Activated CD4-positive, alpha-beta T cell treated with anti-CD3 and anti-CD28 coated beads for 36 hours (primary cell): ENCODE results near the gene HSPA12B. TPM values are rescaled to one million over a fixed set of nuclear protein-coding genes. Genes with fewer than 3 reads are reported as not detected.
A peak's percentile ranks its signal among the peaks of the same experiment; 100 is the strongest.

Source experiments
- ATAC-seq: fragments of 200-7000 bp; cut with Tn5 transposase; one replicate; pipeline ENCODE4 v1.10.0; 2021; ENCODE audit warnings: mild to moderate bottlenecking, moderate library complexity
- CTCF ChIA-PET: fragments of 350-600 bp; sonication (Branson Sonifier 250); formaldehyde crosslinking; loops from one replicate; lab custom pipeline; 2021; ENCODE audit warnings: antibody characterized with exemption; lab: Charles Lee
- POLR2A ChIA-PET: fragments of 350-600 bp; sonication (Branson Sonifier 250); formaldehyde crosslinking; loops from one replicate; lab custom pipeline; 2021; ENCODE audit warnings: antibody characterized with exemption, inconsistent platforms; lab: Charles Lee
- DNase-seq: peaks from one replicate; pipeline ENCODE4 v3.0.0-alpha.2; 2020
- H3K27ac Mint-ChIP-seq: one replicate; pipeline ENCODE4 v1.8.0; 2021; ENCODE audit warnings: mixed read lengths
- H3K27me3 Mint-ChIP-seq: one replicate; pipeline ENCODE4 v1.8.0; 2021; ENCODE audit warnings: mixed read lengths
- H3K36me3 Mint-ChIP-seq: one replicate; pipeline ENCODE4 v1.8.0; 2021; ENCODE audit warnings: low read depth, mixed read lengths
- H3K4me1 Mint-ChIP-seq: one replicate; pipeline ENCODE4 v1.8.0; 2021; ENCODE audit warnings: mixed read lengths
- H3K4me3 Mint-ChIP-seq: one replicate; pipeline ENCODE4 v1.8.0; 2021; ENCODE audit warnings: mild to moderate bottlenecking, moderate library complexity, mixed read lengths
- H3K9me3 Mint-ChIP-seq: one replicate; pipeline ENCODE4 v1.8.0; 2021; ENCODE audit warnings: low read depth, mixed read lengths
- intact Hi-C, 2 experiments: fragments of 100-400 bp; cut with DNase I in 1 of 2; cut with micrococcal nuclease in 1 of 2; formaldehyde crosslinking; loops; one replicate each; pipeline versions ENCODE4 v1.14.2 to v1.15.1; 2022 to 2024; cut with DNase I, micrococcal nuclease
- total RNA-seq, 2 experiments: library from RNA; stranded (reverse); gene quantifications; one replicate each; pipeline ENCODE4 v1.2.3, GENCODE V29; 2021

The HSPA12B gene
- total RNA-seq, 2 experiments from 2014 or later = not detected

GRCh38 chr20:3740615-3741301 is 8.3 kb downstream of the HSPA12B start:
- DNase-seq = no peak
- intact Hi-C loops = no loop called here
- peaks cover 10% of the 10 kb centered on the region for H3K4me1 Mint-ChIP-seq
- no peaks in the 10 kb centered on the region for H3K27me3 Mint-ChIP-seq
- POLR2A ChIA-PET = interaction anchor here (0.6 kb wide), 1 partner anchor 10 kb away, joined by 4 read pairs; no protein-coding TSS in a partner anchor
- CTCF ChIA-PET = interaction anchor here (0.8 to 1.2 kb wide), 4 partner anchors 9 to 730 kb away, joined by 4 to 5 read pairs (median 4); no protein-coding TSS in a partner anchor
- no peaks in the 10 kb centered on the region for H3K36me3 Mint-ChIP-seq
- no peaks in the 10 kb centered on the region for H3K9me3 Mint-ChIP-seq
- no peak overlapping the region for H3K4me3 Mint-ChIP-seq
- H3K27ac Mint-ChIP-seq = no peak overlapping the region
- ATAC-seq = no peak

- POLR2A ChIA-PET = interaction anchor here (0.6 to 1.2 kb wide), 3 partner anchors 9 to 35 kb away, joined by 4 to 5 read pairs (median 5); no protein-coding TSS in a partner anchor
- no peaks in the 10 kb centered on the region for H3K36me3 Mint-ChIP-seq
- H3K4me1 Mint-ChIP-seq = peaks cover 10% of the 10 kb centered on the region
- H3K27ac Mint-ChIP-seq = no peak overlapping the region
- CTCF ChIA-PET = interaction anchor here (0.8 to 1.2 kb wide), 3 partner anchors 20 to 728 kb away, joined by 3 to 4 read pairs (median 4); no protein-coding TSS in a partner anchor
- intact Hi-C loops = no loop called here
- H3K9me3 Mint-ChIP-seq = no peaks in the 10 kb centered on the region
- DNase-seq (no peak), ATAC-seq (no peak)
- H3K27me3 Mint-ChIP-seq = no peaks in the 10 kb centered on the region
- no peak overlapping the region for H3K4me3 Mint-ChIP-seq
Measured at GRCh38 chr20:3741836-3742458, 9.5 kb downstream of the HSPA12B start.

GRCh38 chr20:3743251-3743650 is 10.8 kb downstream of the HSPA12B start:
- ChIA-PET POLR2A (interaction anchor here (1.2 kb wide), 1 partner anchor 34 kb away, joined by 5 read pairs; no protein-coding TSS in a partner anchor), CTCF (interaction anchor here (0.7 to 1.1 kb wide), 2 partner anchors 12 to 56 kb away, joined by 3 read pairs; no protein-coding TSS in a partner anchor)
- Mint-ChIP-seq H3K36me3 (no peaks in the 10 kb centered on the region), H3K27ac (no peak overlapping the region), H3K4me1 (peaks cover 10% of the 10 kb centered on the region), H3K9me3 (no peaks in the 10 kb centered on the region), H3K27me3 (no peaks in the 10 kb centered on the region), H3K4me3 (no peak overlapping the region)
- DNase-seq (no peak), ATAC-seq (no peak)
- intact Hi-C loops = no loop called here

DNA sequence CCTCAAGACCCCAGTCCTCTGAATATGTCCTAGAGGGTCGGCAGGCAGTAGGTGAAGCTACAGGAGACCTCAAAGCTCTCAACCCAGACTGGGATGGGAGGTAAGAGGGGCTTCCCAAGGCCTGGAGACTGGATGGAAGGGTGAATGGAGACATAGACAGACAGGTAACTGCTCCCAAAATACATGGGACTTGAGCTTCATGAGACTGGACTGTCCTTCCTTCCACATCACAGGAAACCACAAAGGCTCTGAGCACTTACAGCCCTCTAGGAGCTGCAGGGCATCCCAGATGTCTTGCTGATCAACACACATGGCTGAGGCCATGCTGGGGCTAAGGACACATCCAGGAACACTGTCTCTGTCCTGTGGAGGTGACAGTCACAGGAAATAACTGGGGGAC is 11.6 kb downstream of the HSPA12B start:
- Mint-ChIP-seq H3K4me3 (no peak overlapping the region), H3K27me3 (no peaks in the 10 kb centered on the region), H3K9me3 (no peaks in the 10 kb centered on the region), H3K4me1 (peaks cover 10% of the 10 kb centered on the region), H3K27ac (no peak overlapping the region), H3K36me3 (no peaks in the 10 kb centered on the region)
- no peak for DNase-seq
- intact Hi-C loops = no loop called here
- ATAC-seq = no peak
- ChIA-PET CTCF (interaction anchor here (1.1 kb wide), 1 partner anchor 11 kb away, joined by 3 read pairs; no protein-coding TSS in a partner anchor), POLR2A (no interaction called here)

DNA sequence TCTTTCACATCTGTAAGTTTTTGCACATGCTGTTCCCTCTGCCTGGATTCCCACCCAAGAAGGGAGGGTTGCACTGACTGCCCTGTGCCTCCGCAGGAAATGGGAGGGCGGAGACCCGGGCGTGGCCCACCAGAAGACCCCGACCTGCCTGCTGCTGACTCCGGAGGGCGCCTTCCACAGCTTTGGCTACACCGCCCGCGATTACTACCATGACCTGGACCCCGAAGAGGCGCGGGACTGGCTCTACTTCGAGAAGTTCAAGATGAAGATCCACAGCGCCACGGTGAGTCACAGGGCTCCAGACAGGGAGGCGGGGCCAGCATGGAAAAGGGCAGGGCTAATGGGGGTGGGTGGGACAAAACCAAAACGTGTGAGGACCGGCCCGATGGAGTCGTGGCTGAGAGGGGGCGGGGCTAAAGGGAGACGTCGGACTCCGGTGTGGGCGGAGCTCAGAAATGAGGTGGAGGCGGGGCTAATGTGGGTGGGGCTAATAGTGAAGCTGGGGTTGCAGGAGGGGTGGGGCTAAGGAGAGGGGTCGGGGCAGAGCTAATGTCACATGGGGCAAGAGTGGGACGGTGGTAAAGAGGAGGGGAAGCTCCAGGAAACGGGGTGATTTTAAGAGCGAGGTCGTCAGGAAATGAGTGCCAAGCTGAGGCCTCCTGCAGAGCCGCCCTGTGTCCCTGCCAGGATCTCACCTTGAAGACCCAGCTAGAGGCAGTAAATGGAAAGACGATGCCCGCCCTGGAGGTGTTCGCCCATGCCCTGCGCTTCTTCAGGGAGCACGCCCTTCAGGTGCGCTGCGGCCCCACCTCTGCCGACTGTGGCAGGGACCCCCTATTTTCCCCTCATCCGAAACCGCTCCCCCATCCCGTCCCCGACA is 12.6 kb downstream of the HSPA12B start:
- POLR2A ChIA-PET = no interaction called here
- peak; percentile 89 for DNase-seq
- Mint-ChIP-seq H3K4me1 (peaks cover 10% of the 10 kb centered on the region), H3K36me3 (no peaks in the 10 kb centered on the region), H3K4me3 (peak overlapping the region; percentile 46), H3K27ac (no peak overlapping the region), H3K27me3 (no peaks in the 10 kb centered on the region), H3K9me3 (no peaks in the 10 kb centered on the region)
- intact Hi-C loops = no loop called here
- CTCF ChIA-PET = interaction anchor here (0.5 to 1.0 kb wide), 9 partner anchors 9 to 85 kb away, joined by 3 to 4 read pairs (median 3); partner anchors contain the start of gene SIGLEC1
- ATAC-seq = peak; percentile 90

- Mint-ChIP-seq H3K27ac (no peak overlapping the region), H3K9me3 (no peaks in the 10 kb centered on the region), H3K4me1 (peaks cover 10% of the 10 kb centered on the region), H3K4me3 (no peak overlapping the region), H3K36me3 (no peaks in the 10 kb centered on the region), H3K27me3 (peaks cover under 1% of the 10 kb centered on the region)
- intact Hi-C loops = no loop called here
- POLR2A ChIA-PET = no interaction called here
- no peak for DNase-seq
- CTCF ChIA-PET = interaction anchor here (0.5 to 1.0 kb wide), 6 partner anchors 8 to 85 kb away, joined by 3 to 4 read pairs (median 3); partner anchors contain the start of gene SIGLEC1
- ATAC-seq = no peak
Measured at GRCh38 chr20:3745686-3746173, 13.2 kb downstream of the HSPA12B start.

GRCh38 chr20:3747471-3747870 is 15.0 kb downstream of the HSPA12B start:
- intact Hi-C loops = no loop called here
- no peaks in the 10 kb centered on the region for H3K9me3 Mint-ChIP-seq
- H3K27me3 Mint-ChIP-seq = peaks cover 3% of the 10 kb centered on the region
- ChIA-PET CTCF (interaction anchor here (1.0 to 1.6 kb wide), 3 partner anchors 19 to 70 kb away, joined by 3 to 6 read pairs (median 6); no protein-coding TSS in a partner anchor), POLR2A (no interaction called here)
- ATAC-seq = no peak
- peaks cover 14% of the 10 kb centered on the region for H3K4me1 Mint-ChIP-seq
- H3K36me3 Mint-ChIP-seq = no peaks in the 10 kb centered on the region
- DNase-seq = no peak
- no peak overlapping the region for H3K4me3 Mint-ChIP-seq
- H3K27ac Mint-ChIP-seq = no peak overlapping the region

DNA sequence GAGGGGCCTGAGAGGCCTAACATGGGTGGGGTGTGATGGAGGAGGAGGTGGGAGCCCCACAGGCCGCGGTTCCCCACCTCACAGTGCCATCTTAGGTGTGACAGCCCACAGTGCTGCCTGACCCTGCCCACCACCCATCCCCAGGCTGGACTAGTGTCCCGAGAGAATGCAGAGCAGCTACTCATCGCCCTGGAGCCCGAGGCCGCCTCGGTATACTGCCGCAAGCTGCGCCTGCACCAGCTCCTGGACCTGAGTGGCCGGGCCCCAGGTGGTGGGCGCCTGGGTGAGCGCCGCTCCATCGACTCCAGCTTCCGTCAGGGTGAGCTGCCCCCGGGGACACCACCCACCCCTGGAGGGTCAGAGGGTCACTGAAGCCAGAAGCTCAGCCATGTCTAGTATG is 15.6 kb downstream of the HSPA12B start:
- Mint-ChIP-seq H3K27me3 (peaks cover 3% of the 10 kb centered on the region), H3K36me3 (no peaks in the 10 kb centered on the region), H3K9me3 (no peaks in the 10 kb centered on the region), H3K4me3 (no peak overlapping the region), H3K4me1 (peaks cover 16% of the 10 kb centered on the region), H3K27ac (no peak overlapping the region)
- ChIA-PET POLR2A (interaction anchor here (0.7 to 1.1 kb wide), 2 partner anchors 19 to 35 kb away, joined by 3 read pairs; partner anchors contain the start of gene ADISSP), CTCF (interaction anchor here (1.0 to 1.6 kb wide), 4 partner anchors 18 to 97 kb away, joined by 3 to 6 read pairs (median 4); no protein-coding TSS in a partner anchor)
- intact Hi-C loops = no loop called here
- DNase-seq (no peak), ATAC-seq (no peak)

DNA sequence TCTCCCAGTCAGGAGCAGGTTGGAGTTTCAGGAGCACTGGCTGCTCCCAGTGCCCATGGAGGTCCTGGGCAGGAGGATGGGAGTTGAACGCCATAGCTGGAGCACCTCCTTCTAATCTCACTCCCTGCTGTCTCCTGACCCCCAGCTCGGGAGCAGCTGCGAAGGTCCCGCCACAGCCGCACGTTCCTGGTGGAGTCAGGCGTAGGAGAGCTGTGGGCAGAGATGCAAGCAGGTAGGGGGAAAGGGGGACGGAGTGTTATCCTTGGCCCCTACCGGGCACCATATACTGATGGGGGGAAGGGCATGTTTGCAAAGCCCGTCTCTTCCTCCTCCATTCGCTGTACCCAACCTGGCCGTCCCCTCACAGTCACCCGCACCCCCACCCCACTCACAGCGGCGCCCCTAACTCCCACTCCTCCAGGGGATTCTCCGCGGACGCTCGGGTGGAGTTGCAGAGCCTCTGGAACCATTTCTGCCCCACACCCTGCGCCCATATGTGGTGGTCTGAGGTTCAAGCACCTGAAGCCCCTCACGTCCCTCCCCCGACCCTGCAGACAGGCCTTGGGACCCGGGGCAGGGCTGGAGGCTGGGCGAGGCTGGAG is 16.7 kb downstream of the HSPA12B start:
- DNase-seq = no peak
- Mint-ChIP-seq H3K27ac (no peak overlapping the region), H3K36me3 (peaks cover 2% of the 10 kb centered on the region), H3K9me3 (no peaks in the 10 kb centered on the region), H3K4me3 (no peak overlapping the region), H3K4me1 (peaks cover 16% of the 10 kb centered on the region), H3K27me3 (peaks cover 3% of the 10 kb centered on the region)
- ChIA-PET CTCF (interaction anchor here (0.6 to 1.2 kb wide), 8 partner anchors 9 to 1021 kb away, joined by 3 to 5 read pairs (median 3); no protein-coding TSS in a partner anchor), POLR2A (no interaction called here)
- intact Hi-C loops = loop anchor here in 1 of 2 experiments (1.0 kb wide), 1 partner anchor 73 kb away; no protein-coding TSS in a partner anchor
- ATAC-seq = no peak
